NCI-H1436 treated with DMSO at 0.1 percent for 48 hours (cell line): Measurements from ENCODE around the gene PTPRQ.

Experiments used
- DNase-seq: peaks from one replicate; lab custom pipeline; 2025; lab: John Stamatoyannopoulos, UW

PTPRQ gene

GRCh38 chr12:80702889-80703805 lies 259.1 kb downstream of the PTPRQ start:
- DNase-seq: peak; percentile 37

GRCh38 chr12:80704420-80704819 lies 260.4 kb downstream of the PTPRQ start:
- DNase-seq: no peak

- DNase-seq: no peak
Measured at GRCh38 chr12:80707126-80707829, 263.2 kb downstream of the PTPRQ start, which contains the start of gene MYF6. TSS of gene MYF6 (plus strand) at chr12:80707634. CDS start at chr12:80707720, 86 bp downstream.

- DNase-seq: no peak
Measured at GRCh38 chr12:80707830-80708258, 263.8 kb downstream of the PTPRQ start.

GRCh38 chr12:80708259-80708974 lies 264.4 kb downstream of the PTPRQ start:
- DNase-seq: no peak

- no peak for DNase-seq
Measured at GRCh38 chr12:80708975-80709328, 264.9 kb downstream of the PTPRQ start.

GRCh38 chr12:80709811-80710726 lies 266.0 kb downstream of the PTPRQ start:
- no peak for DNase-seq

- DNase-seq: no peak
Measured at GRCh38 chr12:80710727-80711449, 266.9 kb downstream of the PTPRQ start.

- DNase-seq: no peak
Measured at GRCh38 chr12:80711866-80712265, 267.8 kb downstream of the PTPRQ start.

- no peak for DNase-seq
Measured at GRCh38 chr12:80712866-80713265, 268.8 kb downstream of the PTPRQ start.

- DNase-seq: no peak
Measured at GRCh38 chr12:80713419-80713818, 269.4 kb downstream of the PTPRQ start.

GRCh38 chr12:80714055-80714454 lies 270.0 kb downstream of the PTPRQ start:
- no peak for DNase-seq

- DNase-seq: no peak
Measured at GRCh38 chr12:80714846-80715245, 270.8 kb downstream of the PTPRQ start.

GRCh38 chr12:80715713-80716249 lies 271.7 kb downstream of the PTPRQ start:
- no peak for DNase-seq

- DNase-seq: no peak
Measured at GRCh38 chr12:80716696-80717469, 272.8 kb downstream of the PTPRQ start, which contains the start of gene MYF5. TSS of gene MYF5 (plus strand) at chr12:80716912. CDS start at chr12:80717064, 152 bp downstream.

- DNase-seq: no peak
Measured at GRCh38 chr12:80717856-80718255, 273.8 kb downstream of the PTPRQ start.

- DNase-seq: no peak
Measured at GRCh38 chr12:80720516-80720915, 276.5 kb downstream of the PTPRQ start.

- no peak for DNase-seq
Measured at GRCh38 chr12:80721326-80721725, 277.3 kb downstream of the PTPRQ start.
